HEK293T (cell line): ENCODE measurements around the gene SYT17.

ENCODE experiments used
- FOXM1 ChIP-seq: fragments of 450-650 bp; IDR thresholded peaks from 2 replicates; pipeline ENCODE4 v1.6.1; 2017; ENCODE audit warnings: mild to moderate bottlenecking, borderline replicate concordance
- SUZ12 ChIP-seq: fragments of 450-650 bp; IDR thresholded peaks from 2 replicates; pipeline ENCODE4 v1.6.1; 2016; ENCODE audit warnings: mild to moderate bottlenecking
- ZNF384 ChIP-seq: fragments of 450-650 bp; IDR thresholded peaks from 2 replicates; pipeline ENCODE4 v1.6.1; 2016

- TF ChIP-seq ZNF384 (no peak), FOXM1 (no peak), SUZ12 (no peak)
Measured at GRCh38 chr16:19127674-19128131, 40.3 kb upstream of the SYT17 start.
